ENCODE data around the gene CREB3L4. TPM values are rescaled to one million over a fixed set of nuclear protein-coding genes. Genes with fewer than 3 reads are reported as not detected.

CREB3L4 gene
- total and polyA plus RNA-seq, 2 donors (not counting 3 experiments of a cell fraction or from before 2014, with no cell fraction given), result 8.1 to 12.1 TPM

DNA sequence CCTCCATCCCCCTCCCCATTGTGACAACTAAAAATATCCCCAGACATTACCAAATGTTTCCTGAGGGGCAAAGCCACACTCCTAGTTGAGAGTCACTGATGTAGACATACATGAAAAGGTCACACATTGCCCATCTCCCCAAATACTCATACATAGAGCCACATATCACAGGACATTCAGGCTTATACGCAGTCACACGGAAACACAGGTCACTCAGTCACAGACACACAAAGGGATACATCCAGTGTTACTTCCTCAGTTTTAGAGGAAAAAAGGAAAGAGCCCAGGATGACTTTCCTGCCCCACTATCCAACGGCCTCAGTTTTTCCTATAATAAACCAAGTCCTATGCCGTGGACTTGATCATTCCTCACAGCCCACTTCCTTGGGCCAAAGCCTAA, 6.3 kb upstream of the CREB3L4 start:
- peaks cover 47% of the 10 kb centered on the region for H3K4me1 ChIP-seq (ENCODE audit: control insufficient read depth, extremely low read depth, insufficient read depth, low read length)
- H3K9me1 ChIP-seq (replicated peaks; ENCODE audit: control insufficient read depth, extremely low read depth, insufficient read depth, low read length), result no peaks in the 10 kb centered on the region
- peaks cover 26% of the 10 kb centered on the region for H3K79me2 ChIP-seq (ENCODE audit: control insufficient read depth, insufficient read depth, low read length)
- no peak for FAIRE-seq
- ChIA-PET POLR2A (no interaction called here), CTCF (interaction anchor here (2.6 kb wide), 1 partner anchor 16 kb away, joined by 21 read pairs; the partner anchor contains the start of gene JTB)
- H3K4me2 ChIP-seq (ENCODE audit: insufficient read depth, low read length), result peak overlapping the region; percentile 72
- peak overlapping the region in 1 of 3 experiments; percentile 4 for H3K4me3 ChIP-seq (replicated peaks in 1 of 3; ENCODE audit: insufficient read depth in 1 of 3, low read depth in 1 of 3, low read length in 3 of 3)
- BruUV-seq (replicated peaks), result no TSS peak
- DNase-seq (ENCODE audit: low read depth, low spot score), result no peak
- H3K36me3 ChIP-seq (ENCODE audit: control insufficient read depth in 2 of 2, extremely low read depth in 1 of 2, insufficient read depth in 2 of 2, low read length in 2 of 2), result peaks cover 0 to 8% of the 10 kb centered on the region in 2 experiments
- TF ChIP-seq EZH2 (IDR thresholded peaks at IDR 0.05; ENCODE audit: borderline replicate concordance, low read depth, low read length, severe bottlenecking) (no peak), POLR2A (IDR thresholded peaks at IDR 0.05; ENCODE audit: low read depth, low read length) (no peak), JUN (IDR thresholded peaks at IDR 0.05; ENCODE audit: borderline replicate concordance, insufficient read depth, insufficient read length, low read depth) (no peak), FOS (IDR thresholded peaks at IDR 0.05; ENCODE audit: borderline replicate concordance, insufficient read depth, low read length) (no peak), POLR2AphosphoS5 (IDR thresholded peaks at IDR 0.05; ENCODE audit: insufficient read depth, low read depth, low read length) (no peak), GATA2 (IDR thresholded peaks at IDR 0.05; ENCODE audit: insufficient read depth, insufficient read length, low read depth, low read length) (no peak), MYC (IDR thresholded peaks at IDR 0.05; ENCODE audit: low read depth, low read length) (no peak)
- TF ChIP-seq, protein P1, sequence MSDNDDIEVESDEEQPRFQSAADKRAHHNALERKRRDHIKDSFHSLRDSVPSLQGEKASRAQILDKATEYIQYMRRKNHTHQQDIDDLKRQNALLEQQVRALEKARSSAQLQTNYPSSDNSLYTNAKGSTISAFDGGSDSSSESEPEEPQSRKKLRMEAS (IDR thresholded peaks at IDR 0.05; ENCODE audit: insufficient read depth, insufficient read length), result no peak
- TF ChIP-seq, protein P2, sequence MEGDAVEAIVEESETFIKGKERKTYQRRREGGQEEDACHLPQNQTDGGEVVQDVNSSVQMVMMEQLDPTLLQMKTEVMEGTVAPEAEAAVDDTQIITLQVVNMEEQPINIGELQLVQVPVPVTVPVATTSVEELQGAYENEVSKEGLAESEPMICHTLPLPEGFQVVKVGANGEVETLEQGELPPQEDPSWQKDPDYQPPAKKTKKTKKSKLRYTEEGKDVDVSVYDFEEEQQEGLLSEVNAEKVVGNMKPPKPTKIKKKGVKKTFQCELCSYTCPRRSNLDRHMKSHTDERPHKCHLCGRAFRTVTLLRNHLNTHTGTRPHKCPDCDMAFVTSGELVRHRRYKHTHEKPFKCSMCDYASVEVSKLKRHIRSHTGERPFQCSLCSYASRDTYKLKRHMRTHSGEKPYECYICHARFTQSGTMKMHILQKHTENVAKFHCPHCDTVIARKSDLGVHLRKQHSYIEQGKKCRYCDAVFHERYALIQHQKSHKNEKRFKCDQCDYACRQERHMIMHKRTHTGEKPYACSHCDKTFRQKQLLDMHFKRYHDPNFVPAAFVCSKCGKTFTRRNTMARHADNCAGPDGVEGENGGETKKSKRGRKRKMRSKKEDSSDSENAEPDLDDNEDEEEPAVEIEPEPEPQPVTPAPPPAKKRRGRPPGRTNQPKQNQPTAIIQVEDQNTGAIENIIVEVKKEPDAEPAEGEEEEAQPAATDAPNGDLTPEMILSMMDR (IDR thresholded peaks at IDR 0.05; ENCODE audit: extremely low read depth in 1 of 2, insufficient read depth in 1 of 2, low read depth in 1 of 2, low read length in 2 of 2), result no peak
- dilution Hi-C loops (cut with MboI; ENCODE audit: extremely low pct_ligation_motif_present, low sequenced_read_pairs) (no loop called here), intact Hi-C loops (cut with micrococcal nuclease) (loop anchor here (5.0 kb wide), 1 partner anchor 79 kb away; no protein-coding TSS in a partner anchor)
- H4K20me1 ChIP-seq (replicated peaks; ENCODE audit: control insufficient read depth, extremely low read depth, insufficient read depth, low read length), result no peaks in the 10 kb centered on the region
- H3K27ac ChIP-seq (ENCODE audit: insufficient read depth, low read depth, low read length), result no peak overlapping the region
- H3K9me3 ChIP-seq (replicated peaks; ENCODE audit: control insufficient read depth, insufficient read depth, low read length), result no peaks in the 10 kb centered on the region
- no peak overlapping the region for H2AFZ ChIP-seq (ENCODE audit: low read depth, low read length)
- no peaks in the 10 kb centered on the region for H3K27me3 ChIP-seq (ENCODE audit: control insufficient read depth in 2 of 2, insufficient read depth in 2 of 2, low read length in 2 of 2)
- peak overlapping the region; percentile 25 for H3K9ac ChIP-seq (replicated peaks; ENCODE audit: extremely low read depth, insufficient read depth, low read length)

All from endothelial cell of umbilical vein (primary cell).